Measurements from ENCODE around the gene TUT4. TPM values are rescaled to one million over a fixed set of nuclear protein-coding genes. Genes with fewer than 3 reads are reported as not detected.

TUT4 gene
- total RNA-seq, 1 experiment from 2014 or later = 10.9 TPM

DNA sequence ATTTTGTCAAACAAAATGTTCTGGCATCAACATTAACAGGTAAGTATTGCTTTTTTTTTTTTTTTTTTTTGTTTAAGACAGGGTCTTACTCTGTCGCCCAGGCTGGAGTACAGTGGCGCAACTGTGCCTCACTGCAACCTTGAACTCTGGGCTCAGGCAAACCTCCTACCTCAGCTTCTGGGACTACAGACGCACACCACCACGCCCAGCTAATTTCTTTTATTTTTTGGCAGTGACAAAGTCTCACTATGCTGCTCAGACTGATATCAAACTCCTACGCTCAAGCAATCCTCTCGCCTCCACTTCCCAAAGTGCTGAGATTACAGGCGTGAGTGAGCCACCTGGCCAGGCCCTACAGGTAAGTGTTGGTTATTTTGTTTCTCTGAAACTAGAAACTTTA is 2.4 kb downstream of the TUT4 start:
- no peak for DNase-seq
- Histone ChIP-seq H3K36me3 (no peaks in the 10 kb centered on the region), H3K4me3 (no peak overlapping the region), H3K27me3 (no peaks in the 10 kb centered on the region), H3K9me3 (no peaks in the 10 kb centered on the region; the same call in 1 of the 2 replicates)

DNA sequence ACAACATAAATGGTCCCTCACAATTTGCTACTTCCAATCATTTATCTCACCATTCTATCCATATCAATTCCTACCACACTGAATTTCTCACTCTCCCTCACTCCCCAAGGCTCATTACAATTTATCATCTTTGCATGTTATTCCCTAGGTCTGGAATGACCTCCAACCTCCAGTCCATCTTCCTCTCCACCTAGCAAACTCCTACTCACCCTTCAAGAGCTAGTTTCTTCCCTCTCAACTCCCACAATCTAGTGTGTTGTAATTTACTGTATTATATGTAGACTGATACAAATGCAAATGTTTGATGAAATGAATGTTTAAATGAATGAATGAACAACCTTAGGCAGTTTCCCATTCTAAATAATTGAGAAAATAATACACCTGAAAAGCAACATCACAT is 3.6 kb downstream of the TUT4 start:
- Histone ChIP-seq H3K9me3 (peaks cover 1% of the 10 kb centered on the region; the same call in 1 of the 2 replicates), H3K27me3 (no peaks in the 10 kb centered on the region), H3K4me3 (no peak overlapping the region), H3K36me3 (no peaks in the 10 kb centered on the region; the same call in 1 of the 2 replicates)
- DNase-seq = no peak

GRCh38 chr1:52546852-52547251 is 6.0 kb downstream of the TUT4 start:
- DNase-seq = no peak
- H3K9me3 ChIP-seq = peaks cover 18% of the 10 kb centered on the region
- H3K4me3 ChIP-seq = no peak overlapping the region
- H3K36me3 ChIP-seq = peaks cover 13% of the 10 kb centered on the region
- no peaks in the 10 kb centered on the region for H3K27me3 ChIP-seq

DNA sequence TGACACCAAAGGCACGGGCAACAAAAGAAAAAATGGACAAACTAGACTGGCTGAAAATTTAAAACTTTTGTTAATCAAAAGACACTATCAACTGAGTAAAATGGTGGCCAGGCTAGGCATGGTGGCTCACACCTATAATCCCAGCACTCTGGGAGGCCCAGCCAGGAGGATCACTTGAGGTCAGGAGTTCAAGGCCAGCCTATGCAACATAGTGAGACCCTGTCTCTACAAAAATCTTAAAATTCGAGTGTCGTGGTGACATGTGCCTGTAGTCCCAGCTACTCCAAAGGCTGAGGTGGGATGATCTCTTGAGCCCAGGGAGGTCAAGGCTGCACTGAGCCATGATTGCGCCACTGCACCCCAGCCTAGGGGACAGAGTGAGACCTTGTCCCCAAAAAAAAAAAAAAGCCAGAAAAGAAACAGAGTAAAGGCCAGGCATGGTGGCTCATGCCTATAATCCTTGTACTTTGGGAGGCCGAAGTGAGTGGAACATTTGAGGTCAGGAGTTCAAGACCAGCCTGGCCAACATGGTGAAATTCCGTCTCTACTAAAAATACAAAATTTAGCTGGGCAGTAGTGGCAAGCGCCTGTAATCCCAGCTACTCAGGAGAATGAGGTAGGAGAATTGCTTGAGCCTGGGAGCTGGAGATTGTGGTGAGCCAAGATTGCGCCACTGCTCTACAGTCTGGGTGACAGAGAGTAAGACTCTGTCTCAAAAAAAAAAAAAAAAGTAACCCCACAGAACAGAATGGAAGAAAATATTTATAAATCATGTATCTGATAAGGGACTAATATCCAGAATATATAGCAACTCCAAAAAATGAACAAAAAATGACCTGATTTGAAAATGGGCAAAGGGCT is 8.0 kb downstream of the TUT4 start:
- Histone ChIP-seq H3K27me3 (no peaks in the 10 kb centered on the region), H3K4me3 (no peak overlapping the region), H3K36me3 (peaks cover 15% of the 10 kb centered on the region), H3K9me3 (peaks cover 23% of the 10 kb centered on the region)
- DNase-seq = no peak

DNA sequence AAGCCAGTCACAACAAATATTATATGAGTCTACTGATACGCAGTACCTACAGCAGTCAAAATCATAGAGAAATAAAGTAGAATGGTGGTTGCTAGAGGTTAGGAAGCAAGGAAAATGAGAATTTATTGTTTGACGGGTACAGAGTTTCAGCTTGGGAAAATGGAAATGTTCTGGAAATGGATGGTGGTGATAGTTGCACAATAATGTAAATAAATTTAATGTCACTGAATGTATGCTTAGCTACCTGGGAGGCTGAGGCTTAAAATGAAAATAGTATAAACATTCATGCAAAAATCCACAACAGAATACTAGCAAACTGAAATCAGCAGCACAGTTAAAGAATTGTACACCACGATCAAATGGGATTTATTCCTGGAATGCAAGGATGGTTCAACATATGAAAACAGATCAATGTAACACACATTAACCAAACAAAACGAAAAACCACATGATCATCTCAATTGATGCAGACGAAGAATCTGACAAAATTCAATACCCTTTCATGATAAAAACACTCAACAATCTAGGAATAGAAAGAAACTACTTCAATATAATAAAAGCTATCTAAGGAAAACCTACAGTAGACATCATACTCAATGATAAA is 10.7 kb downstream of the TUT4 start:
- H3K36me3 ChIP-seq = peaks cover 15% of the 10 kb centered on the region
- H3K4me3 ChIP-seq = no peak overlapping the region
- no peak for DNase-seq
- no peaks in the 10 kb centered on the region for H3K27me3 ChIP-seq
- H3K9me3 ChIP-seq = peaks cover 24% of the 10 kb centered on the region

DNA sequence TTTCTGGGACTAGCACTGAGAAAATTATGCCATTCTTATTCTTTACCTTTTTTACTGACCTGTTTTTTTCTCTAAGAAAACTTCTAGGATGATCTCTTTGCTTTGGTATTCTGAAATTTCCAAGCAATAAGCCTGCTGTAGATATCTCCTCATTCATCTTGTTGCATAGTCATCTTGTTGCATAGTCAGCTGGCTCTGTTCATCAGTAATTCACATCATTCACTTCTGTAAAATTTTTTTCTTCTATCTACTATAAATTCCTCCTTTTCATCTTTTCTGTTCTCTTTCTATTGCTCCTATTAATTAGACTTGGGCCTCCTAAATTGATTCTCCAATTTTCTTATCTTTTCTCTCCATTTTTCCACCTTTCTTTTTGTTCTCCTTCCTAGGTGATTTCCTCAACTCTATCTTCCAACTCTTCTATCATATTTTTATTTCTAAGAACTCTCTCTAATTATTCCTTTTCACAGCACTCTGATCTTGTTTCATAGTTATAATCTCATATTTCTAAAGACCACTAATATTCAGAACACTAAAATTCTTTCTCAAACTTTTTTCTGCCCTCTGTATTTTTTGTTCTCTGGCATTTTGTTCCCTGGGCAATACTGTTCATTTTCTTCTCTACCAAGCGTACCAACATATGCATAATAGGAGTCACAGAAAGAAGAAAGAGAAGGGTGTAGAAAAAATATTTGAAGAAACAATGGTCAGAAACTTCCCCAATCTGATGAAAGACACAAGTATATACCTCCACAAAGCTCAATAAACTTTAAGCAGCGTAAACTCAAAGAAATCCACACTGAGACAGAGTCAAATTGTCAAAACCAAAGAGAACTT is 17.7 kb downstream of the TUT4 start:
- Histone ChIP-seq H3K4me3 (no peak overlapping the region), H3K27me3 (no peaks in the 10 kb centered on the region), H3K36me3 (peaks cover 7% of the 10 kb centered on the region), H3K9me3 (peaks cover 15% of the 10 kb centered on the region)
- no peak for DNase-seq

DNA sequence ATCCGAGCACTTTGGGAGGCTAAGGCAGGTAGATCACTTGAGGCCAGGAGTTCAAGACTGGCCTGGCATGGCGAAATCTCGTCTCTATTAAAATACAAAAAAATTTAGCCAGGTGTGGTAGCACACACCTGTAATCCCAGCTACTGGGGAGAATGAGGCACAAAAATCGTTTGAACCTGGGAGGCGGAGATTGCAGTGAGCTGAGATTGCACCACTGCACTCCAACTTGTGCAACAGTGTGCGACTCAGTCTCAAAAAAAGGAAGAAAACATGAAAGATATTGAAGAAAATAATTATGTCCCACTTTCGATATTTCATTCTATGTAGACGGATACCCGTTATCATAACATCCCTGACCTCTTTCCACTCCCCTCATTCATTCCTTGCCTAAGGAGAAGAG is 19.2 kb downstream of the TUT4 start:
- no peak for DNase-seq

DNA sequence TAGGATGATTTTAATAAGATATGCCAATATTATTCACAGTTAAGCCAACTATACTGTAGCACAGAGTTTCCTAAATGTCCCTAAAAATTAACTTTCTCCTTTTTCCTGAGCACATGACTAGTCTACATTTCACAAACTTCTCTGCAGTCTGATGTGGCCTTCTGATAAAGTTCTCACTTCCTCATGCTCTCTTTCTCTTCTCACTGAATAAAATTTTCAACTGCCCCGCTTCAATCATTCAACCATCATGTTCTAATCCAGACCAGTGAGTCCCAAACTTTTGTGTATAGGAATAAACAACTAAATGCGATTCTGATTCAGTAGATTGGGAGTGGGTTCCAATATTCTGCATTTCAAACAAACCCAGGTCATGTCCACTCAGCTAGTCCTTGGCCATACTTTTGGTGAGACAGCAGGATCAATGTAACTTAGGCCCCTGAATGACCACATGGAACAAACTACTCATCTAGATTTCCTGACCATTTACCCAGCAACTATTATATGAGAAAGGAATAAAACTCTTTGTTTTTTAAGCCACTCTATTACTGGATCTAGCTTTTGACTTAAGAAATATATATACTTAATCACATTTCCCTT is 20.1 kb downstream of the TUT4 start:
- Histone ChIP-seq H3K9me3 (peaks cover 15% of the 10 kb centered on the region), H3K36me3 (peaks cover 7% of the 10 kb centered on the region), H3K4me3 (no peak overlapping the region), H3K27me3 (no peaks in the 10 kb centered on the region)
- no peak for DNase-seq

More for the DNA sequence above, 19.2 kb downstream of the TUT4 start:
- H3K4me3 ChIP-seq = no peak overlapping the region
- H3K27me3 ChIP-seq = no peaks in the 10 kb centered on the region
- H3K36me3 ChIP-seq = peaks cover 7% of the 10 kb centered on the region
- peaks cover 15% of the 10 kb centered on the region for H3K9me3 ChIP-seq

DNA sequence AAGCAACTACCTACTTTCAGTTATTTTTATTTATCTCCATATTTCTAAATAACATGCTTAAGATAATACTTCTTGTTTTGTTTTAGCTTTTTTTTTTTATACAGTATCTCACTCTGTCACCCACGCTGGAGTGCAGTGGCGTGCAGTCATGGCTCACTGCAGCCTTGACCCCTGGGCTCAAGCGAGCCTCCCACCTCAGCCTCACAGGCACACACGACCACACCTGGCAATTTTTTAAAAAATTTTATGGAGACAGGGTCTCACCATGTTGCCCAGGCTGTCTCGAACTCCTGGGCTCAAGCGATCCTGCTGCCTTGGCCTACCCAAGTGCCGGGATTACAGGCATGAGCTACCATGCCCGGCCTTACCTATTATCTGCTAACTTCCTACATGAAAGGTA is 20.6 kb downstream of the TUT4 start:
- H3K36me3 ChIP-seq = peaks cover 7% of the 10 kb centered on the region
- no peak for DNase-seq
- H3K9me3 ChIP-seq = peaks cover 15% of the 10 kb centered on the region
- no peak overlapping the region for H3K4me3 ChIP-seq
- H3K27me3 ChIP-seq = no peaks in the 10 kb centered on the region

- H3K36me3 ChIP-seq = peaks cover 7% of the 10 kb centered on the region
- H3K27me3 ChIP-seq = no peaks in the 10 kb centered on the region
- H3K9me3 ChIP-seq = peaks cover 13% of the 10 kb centered on the region
- no peak for DNase-seq
- no peak overlapping the region for H3K4me3 ChIP-seq
These were observed 21.5 kb downstream of the TUT4 start for GRCh38 chr1:52531249-52531872.

GRCh38 chr1:52530563-52531144 is 22.2 kb downstream of the TUT4 start:
- Histone ChIP-seq H3K9me3 (peaks cover 8% of the 10 kb centered on the region), H3K27me3 (no peaks in the 10 kb centered on the region), H3K36me3 (peaks cover 11% of the 10 kb centered on the region), H3K4me3 (no peak overlapping the region)
- DNase-seq = no peak

DNA sequence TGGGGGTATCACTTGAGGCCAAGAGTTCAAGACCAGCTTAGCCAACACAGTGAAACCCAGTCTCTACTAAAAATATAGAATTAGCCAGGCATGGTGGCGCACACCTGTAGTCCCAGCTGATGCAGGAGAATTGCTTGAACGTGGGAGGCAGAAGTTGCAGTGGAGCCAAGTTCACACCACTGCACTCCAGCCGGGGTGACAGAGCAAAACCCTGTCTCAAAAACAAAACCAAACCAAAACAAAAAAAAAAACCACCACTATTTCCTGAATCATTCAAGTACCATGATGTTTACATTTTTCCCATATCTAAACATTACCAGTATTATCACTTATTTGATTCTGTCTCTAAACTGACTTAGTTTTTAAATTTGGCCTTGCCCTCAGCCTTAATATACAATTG is 29.5 kb downstream of the TUT4 start:
- Histone ChIP-seq H3K4me3 (no peak overlapping the region), H3K36me3 (peaks cover 24% of the 10 kb centered on the region), H3K27me3 (no peaks in the 10 kb centered on the region), H3K9me3 (no peaks in the 10 kb centered on the region)
- no peak for DNase-seq

DNA sequence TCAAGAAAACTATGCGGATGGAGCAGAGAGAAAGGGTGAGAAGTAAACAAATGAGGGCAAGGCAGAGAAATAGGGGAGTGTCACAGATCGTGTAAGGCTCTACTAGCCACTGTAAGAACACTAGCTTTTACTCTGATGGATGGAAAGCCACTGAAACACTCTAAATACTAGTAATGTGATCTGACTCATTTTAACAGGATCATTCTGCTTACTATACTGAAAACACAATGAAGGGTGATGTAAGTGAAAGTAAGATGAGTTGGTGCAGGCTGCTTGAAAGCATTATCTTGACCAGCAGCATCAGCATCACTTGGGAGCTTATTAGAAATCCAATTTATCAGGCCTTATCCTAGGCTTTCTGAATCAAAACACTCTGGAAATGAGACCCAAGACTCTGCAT is 32.7 kb downstream of the TUT4 start:
- H3K27me3 ChIP-seq = no peaks in the 10 kb centered on the region
- peaks cover 21% of the 10 kb centered on the region for H3K36me3 ChIP-seq
- no peak overlapping the region for H3K4me3 ChIP-seq
- no peaks in the 10 kb centered on the region for H3K9me3 ChIP-seq
- no peak for DNase-seq

DNA sequence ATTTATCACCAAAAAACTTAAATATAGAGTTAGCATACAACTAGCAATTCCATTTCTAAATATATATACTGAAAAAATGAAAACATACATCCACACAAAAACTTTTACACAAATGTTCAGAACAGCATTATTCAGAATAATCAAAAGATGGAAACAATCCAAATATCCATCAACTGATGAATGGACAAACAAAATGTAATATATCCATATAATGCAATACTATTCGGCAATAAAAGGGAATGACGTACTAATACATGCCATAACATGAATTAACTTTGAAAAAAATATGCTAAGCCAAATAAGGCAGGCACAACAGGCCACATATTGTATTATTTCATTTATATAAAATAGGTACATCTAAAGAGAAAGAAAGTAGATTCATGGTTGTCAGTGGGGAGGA is 33.9 kb downstream of the TUT4 start:
- no peak overlapping the region for H3K4me3 ChIP-seq
- no peaks in the 10 kb centered on the region for H3K9me3 ChIP-seq
- H3K27me3 ChIP-seq = no peaks in the 10 kb centered on the region
- DNase-seq = no peak
- H3K36me3 ChIP-seq = peaks cover 21% of the 10 kb centered on the region

GRCh38 chr1:52511851-52512615 is 40.9 kb downstream of the TUT4 start:
- H3K9me3 ChIP-seq = no peaks in the 10 kb centered on the region
- no peak for DNase-seq
- H3K4me3 ChIP-seq = no peak overlapping the region
- peaks cover 3% of the 10 kb centered on the region; the same call in 1 of the 2 replicates for H3K27me3 ChIP-seq
- peaks cover 14% of the 10 kb centered on the region for H3K36me3 ChIP-seq
